Spleen (tissue), 7 donors: ENCODE data around the gene LRRC4B.
"Not testable (repeated sequence)": the region's sequence is repeated elsewhere in the genome, so short reads cannot be mapped to it uniquely, and the experiment has no call there.

Source experiments
- CTCF ChIP-seq, 11 experiments: fragments of 200-600 bp in 7 of 11; fragments of 450-650 bp in 4 of 11; sonication (generic) in 4 of 11; IDR thresholded peaks in 8 of 11; conservative IDR thresholded peaks in 3 of 11; 1 replicate in 7 of 11; 2 replicates in 4 of 11; pipeline versions ENCODE4 v1.4.0 to v1.8.0; 2016 to 2021; ENCODE audit warnings: antibody characterized with exemption in 11 of 11, inconsistent platforms in 4 of 11, mild to moderate bottlenecking in 1 of 11
- POLR2A ChIP-seq, 3 donors: fragments of 450-650 bp; IDR thresholded peaks; one replicate each; pipeline ENCODE4 v1.5.1; 2017; ENCODE audit warnings: antibody characterized with exemption in 3 of 3, mild to moderate bottlenecking in 1 of 3
- POLR2AphosphoS5 ChIP-seq, 3 donors: sonication (generic); formaldehyde crosslinking; IDR thresholded peaks; one replicate each; pipeline ENCODE4 v1.5.1; 2017; ENCODE audit warnings: antibody characterized with exemption in 3 of 3
- donor health status: DM: no; HTN: no; CAD: no; lungs with moderate emphysema.
- donor health status: DM: no; HTN: no; CAD: no.
- donor health status: DM: no; HTN: no; CAD: no.

- TF ChIP-seq CTCF (IDR thresholded peaks at IDR 0.05 in 8 of 11, conservative IDR thresholded peaks at IDR 0.05 in 3 of 11); POLR2A (IDR thresholded peaks at IDR 0.05); POLR2AphosphoS5 (IDR thresholded peaks at IDR 0.05): not testable (repeated sequence)
Observed at GRCh38 chr19:50606059-50606836, 38.0 kb upstream of the LRRC4B start.
